CD14-positive monocyte (primary cell): ENCODE measurements around the gene MRPL23. TPM values are rescaled to one million over a fixed set of nuclear protein-coding genes. Genes with fewer than 3 reads are reported as not detected.

ENCODE experiments used
- DNase-seq, 3 donors: peaks; one replicate each; pipeline ENCODE4 v3.0.0-alpha.2; 2011 to 2022
- H2AFZ ChIP-seq: 2 replicates; pipeline ENCODE4 v1.6.0; 2012; ENCODE audit warnings: mild to moderate bottlenecking, low read depth, low read length, inconsistent platforms; ENCODE audit not compliant: insufficient read depth, poor library complexity, severe bottlenecking
- H3K27ac ChIP-seq, 2 donors: 1 replicate in 1 of 2; 2 replicates in 1 of 2; pipeline ENCODE4 v1.5.1; 2012 to 2013; ENCODE audit warnings: low read length in 2 of 2, control low read depth in 1 of 2, inconsistent platforms in 1 of 2, low read depth in 1 of 2, mild to moderate bottlenecking in 1 of 2
- H3K27me3 ChIP-seq, 2 donors: one replicate each; pipeline versions ENCODE4 v1.6.0 to v1.6.1; 2011 to 2013; ENCODE audit warnings: low read length in 2 of 2; ENCODE audit not compliant: control insufficient read depth in 2 of 2, insufficient read depth in 2 of 2
- H3K36me3 ChIP-seq, 2 donors: replicated peaks in 1 of 2; 1 replicate in 1 of 2; 2 replicates in 1 of 2; pipeline versions ENCODE4 v1.5.1 to v1.6.1; 2012 to 2013; ENCODE audit warnings: low read length in 2 of 2, control low read depth in 1 of 2, inconsistent platforms in 1 of 2, mild to moderate bottlenecking in 1 of 2; ENCODE audit not compliant: insufficient read depth in 2 of 2, control insufficient read depth in 1 of 2
- H3K4me1 ChIP-seq, 2 donors: 1 replicate in 1 of 2; 2 replicates in 1 of 2; pipeline versions ENCODE4 v1.5.1 to v1.6.1; 2012 to 2013; ENCODE audit warnings: low read length in 2 of 2, control low read depth in 1 of 2, inconsistent platforms in 1 of 2, mild to moderate bottlenecking in 1 of 2, moderate library complexity in 1 of 2; ENCODE audit not compliant: insufficient read depth in 2 of 2, control insufficient read depth in 1 of 2
- H3K4me2 ChIP-seq: replicated peaks from 2 replicates; pipeline ENCODE3; 2012; ENCODE audit warnings: low read length, moderate library complexity, mild to moderate bottlenecking; ENCODE audit not compliant: poor library complexity, severe bottlenecking; ENCODE audit errors: extremely low read depth
- H3K4me3 ChIP-seq, 3 experiments: fragments of 200-600 bp in 1 of 3; sonication (generic) in 1 of 3; replicated peaks in 1 of 3; 1 replicate in 2 of 3; 2 replicates in 1 of 3; pipeline ENCODE4 v1.5.1; 2011 to 2013; ENCODE audit warnings: low read length in 3 of 3, mild to moderate bottlenecking in 3 of 3, control low read depth in 2 of 3, low read depth in 2 of 3, inconsistent platforms in 1 of 3, moderate library complexity in 1 of 3
- H3K79me2 ChIP-seq: 2 replicates; pipeline ENCODE4 v1.6.0; 2012; ENCODE audit warnings: mild to moderate bottlenecking, control low read depth, inconsistent platforms, low read length, moderate library complexity; ENCODE audit not compliant: insufficient read depth
- H3K9ac ChIP-seq: 2 replicates; pipeline ENCODE4 v1.6.0; 2017; ENCODE audit warnings: low read length, mild to moderate bottlenecking; ENCODE audit not compliant: insufficient read depth, poor library complexity, severe bottlenecking
- H3K9me3 ChIP-seq, 2 donors: replicated peaks in 1 of 2; 1 replicate in 1 of 2; 2 replicates in 1 of 2; pipeline versions ENCODE4 v1.5.1 to v1.6.1; 2012 to 2013; ENCODE audit warnings: low read length in 2 of 2, control low read depth in 1 of 2; ENCODE audit not compliant: control insufficient read depth in 1 of 2, insufficient read depth in 1 of 2
- H4K20me1 ChIP-seq: 2 replicates; pipeline ENCODE4 v1.6.0; 2012; ENCODE audit warnings: mild to moderate bottlenecking, low read length, control low read depth, moderate library complexity; ENCODE audit not compliant: insufficient read depth
- H3K27ac Mint-ChIP-seq, 7 donors: one replicate each; pipeline ENCODE4 v1.8.0; 2020; ENCODE audit warnings: mild to moderate bottlenecking in 7 of 7, mixed read lengths in 7 of 7, moderate library complexity in 6 of 7, inconsistent platforms in 2 of 7
- H3K27me3 Mint-ChIP-seq, 3 donors: one replicate each; pipeline ENCODE4 v1.8.0; 2021 to 2022; ENCODE audit warnings: low read depth in 3 of 3, mild to moderate bottlenecking in 3 of 3, mixed read lengths in 3 of 3, moderate library complexity in 3 of 3, inconsistent platforms in 1 of 3
- H3K36me3 Mint-ChIP-seq, 2 donors: one replicate each; pipeline ENCODE4 v1.8.0; 2020; ENCODE audit warnings: mixed read lengths in 2 of 2, inconsistent platforms in 1 of 2, mild to moderate bottlenecking in 1 of 2
- H3K4me1 Mint-ChIP-seq: one replicate; pipeline ENCODE4 v1.8.0; 2020; ENCODE audit warnings: mild to moderate bottlenecking, mixed read lengths
- H3K4me3 Mint-ChIP-seq, 2 donors: one replicate each; pipeline ENCODE4 v1.8.0; 2020; ENCODE audit warnings: mild to moderate bottlenecking in 2 of 2, mixed read lengths in 2 of 2, moderate library complexity in 1 of 2
- H3K9me3 Mint-ChIP-seq, 7 donors: one replicate each; pipeline ENCODE4 v1.8.0; 2020 to 2022; ENCODE audit warnings: mixed read lengths in 7 of 7, mild to moderate bottlenecking in 6 of 7, moderate library complexity in 6 of 7, inconsistent platforms in 2 of 7
- WGBS: methylation state at CpG from one replicate; pipeline ENCODE4 v1.1.5; 2013; ENCODE audit warnings: missing lambda C conversion rate; ENCODE audit not compliant: insufficient coverage; 5-methylcytosine and 5-hydroxymethylcytosine counted together
- intact Hi-C, 2 donors: fragments of 100-400 bp; cut with micrococcal nuclease; formaldehyde crosslinking; loops; one replicate each; pipeline versions ENCODE4 v1.15.0 to v1.15.1; 2023
- polyA plus RNA-seq, 3 donors: library from polyadenylated mRNA; depleted of rRNA in 1 of 3; unstranded in 2 of 3; stranded (reverse) in 1 of 3; fragments of 300-500 nt in 2 of 3; fragments of >200 nt in 1 of 3; fragmentation: Illumina TruSeq in 2 of 3; gene quantifications; 1 replicate in 2 of 3; 2 replicates in 1 of 3; pipeline ENCODE4 v1.2.3, GENCODE V29; 2012 to 2021
- TF ChIP-seq, protein P1 (sequence below): fragments of 200-600 bp; IDR thresholded peaks from one replicate; pipeline ENCODE4 v1.8.0; 2022; ENCODE audit warnings: antibody characterized with exemption, mild to moderate bottlenecking

Gene MRPL23
- polyA plus RNA-seq, 3 donors = 19.3 to 109 (median 51.1) TPM

DNA sequence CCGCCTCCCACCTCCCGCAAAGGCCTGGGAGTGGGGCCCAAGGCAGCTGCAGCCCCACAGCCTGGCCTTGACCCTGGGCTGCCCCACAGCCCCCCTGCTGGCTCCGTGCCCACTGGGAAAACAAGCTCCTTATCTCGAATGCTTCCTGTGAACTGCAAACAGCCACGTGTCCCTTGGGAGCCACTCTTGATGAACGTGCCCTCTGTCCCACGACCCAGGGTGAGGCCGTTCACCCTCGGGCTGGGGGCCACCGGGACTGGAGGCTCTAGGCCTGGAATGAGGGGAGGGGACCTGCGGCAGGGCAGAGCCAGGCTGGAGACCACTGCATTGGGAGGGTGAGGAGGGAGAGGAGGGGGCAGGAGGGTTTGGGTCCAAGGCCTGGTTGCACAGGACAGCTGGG, 41.0 kb downstream of the MRPL23 start:
- no peaks in the 10 kb centered on the region for H3K36me3 Mint-ChIP-seq
- H3K9me3 Mint-ChIP-seq = no peaks in the 10 kb centered on the region
- Histone ChIP-seq H3K9ac (no peak overlapping the region), H2AFZ (no peak overlapping the region), H3K79me2 (no peaks in the 10 kb centered on the region), H3K4me3 (no peak overlapping the region), H3K36me3 (no peaks in the 10 kb centered on the region), H3K27ac (no peak overlapping the region), H3K9me3 (no peaks in the 10 kb centered on the region), H3K4me1 (no peaks in the 10 kb centered on the region), H4K20me1 (no peaks in the 10 kb centered on the region), H3K4me2 (no peak overlapping the region), H3K27me3 (no peaks in the 10 kb centered on the region)
- no peak for DNase-seq
- intact Hi-C loops = no loop called here
- no CpG with 5 or more reads among the region's 11 CpGs for WGBS
- H3K4me1 Mint-ChIP-seq = no peaks in the 10 kb centered on the region
- peaks cover 0 to 2% (median 1%) of the 10 kb centered on the region in 3 donors for H3K27me3 Mint-ChIP-seq
- no peak overlapping the region for H3K4me3 Mint-ChIP-seq
- no peak overlapping the region for H3K27ac Mint-ChIP-seq
- TF ChIP-seq, protein P1, sequence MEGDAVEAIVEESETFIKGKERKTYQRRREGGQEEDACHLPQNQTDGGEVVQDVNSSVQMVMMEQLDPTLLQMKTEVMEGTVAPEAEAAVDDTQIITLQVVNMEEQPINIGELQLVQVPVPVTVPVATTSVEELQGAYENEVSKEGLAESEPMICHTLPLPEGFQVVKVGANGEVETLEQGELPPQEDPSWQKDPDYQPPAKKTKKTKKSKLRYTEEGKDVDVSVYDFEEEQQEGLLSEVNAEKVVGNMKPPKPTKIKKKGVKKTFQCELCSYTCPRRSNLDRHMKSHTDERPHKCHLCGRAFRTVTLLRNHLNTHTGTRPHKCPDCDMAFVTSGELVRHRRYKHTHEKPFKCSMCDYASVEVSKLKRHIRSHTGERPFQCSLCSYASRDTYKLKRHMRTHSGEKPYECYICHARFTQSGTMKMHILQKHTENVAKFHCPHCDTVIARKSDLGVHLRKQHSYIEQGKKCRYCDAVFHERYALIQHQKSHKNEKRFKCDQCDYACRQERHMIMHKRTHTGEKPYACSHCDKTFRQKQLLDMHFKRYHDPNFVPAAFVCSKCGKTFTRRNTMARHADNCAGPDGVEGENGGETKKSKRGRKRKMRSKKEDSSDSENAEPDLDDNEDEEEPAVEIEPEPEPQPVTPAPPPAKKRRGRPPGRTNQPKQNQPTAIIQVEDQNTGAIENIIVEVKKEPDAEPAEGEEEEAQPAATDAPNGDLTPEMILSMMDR = no peak

DNA sequence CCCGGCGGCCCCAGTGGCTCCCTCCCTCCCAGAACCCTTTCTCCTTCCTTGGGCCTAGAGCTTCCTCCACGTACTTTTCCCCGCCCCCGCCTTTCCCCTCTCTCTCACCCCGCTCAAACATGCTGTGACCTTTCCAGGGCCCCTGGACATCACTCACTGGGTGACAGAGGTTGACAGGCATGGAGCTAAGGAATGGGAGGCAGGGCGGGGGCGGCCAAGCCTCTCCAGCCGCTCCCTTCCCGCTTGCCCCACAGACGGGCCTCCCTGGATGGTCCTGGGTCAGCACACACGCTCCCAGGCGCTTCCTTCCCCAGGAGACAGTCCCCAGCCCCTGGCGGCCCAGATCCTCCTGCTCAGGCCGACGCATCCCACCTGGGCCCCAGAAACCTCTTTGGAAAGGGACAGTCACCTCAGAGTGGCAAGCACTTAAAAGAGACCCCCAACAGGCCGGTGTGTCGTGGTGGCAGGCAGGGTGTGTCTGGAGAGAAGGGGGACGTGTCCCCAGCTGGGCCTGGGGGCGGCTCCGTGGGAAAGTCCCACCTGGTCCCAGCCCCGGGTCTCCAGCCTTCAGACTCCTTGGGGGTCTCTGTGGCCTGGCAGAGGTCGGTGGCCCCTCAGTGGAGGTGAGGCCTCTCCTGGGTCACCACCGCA, 41.7 kb downstream of the MRPL23 start:
- Histone ChIP-seq H3K4me2 (no peak overlapping the region), H3K4me3 (no peak overlapping the region), H4K20me1 (no peaks in the 10 kb centered on the region), H3K79me2 (no peaks in the 10 kb centered on the region), H3K27me3 (no peaks in the 10 kb centered on the region), H3K9me3 (no peaks in the 10 kb centered on the region), H3K36me3 (no peaks in the 10 kb centered on the region), H3K4me1 (no peaks in the 10 kb centered on the region), H3K27ac (no peak overlapping the region), H2AFZ (no peak overlapping the region), H3K9ac (no peak overlapping the region)
- DNase-seq = no peak
- WGBS = no CpG with 5 or more reads among the region's 24 CpGs
- H3K9me3 Mint-ChIP-seq = no peaks in the 10 kb centered on the region
- TF ChIP-seq, protein P1 = no peak
- H3K27me3 Mint-ChIP-seq = peaks cover 0 to 2% (median 1%) of the 10 kb centered on the region in 3 donors
- intact Hi-C loops = no loop called here
- H3K4me3 Mint-ChIP-seq = no peak overlapping the region
- H3K27ac Mint-ChIP-seq = no peak overlapping the region
- H3K36me3 Mint-ChIP-seq = no peaks in the 10 kb centered on the region
- no peaks in the 10 kb centered on the region for H3K4me1 Mint-ChIP-seq
